DMS114 treated with DMSO at 0.1 percent for 48 hours (cell line): Measurements from ENCODE around the gene KRT40.
"Not testable (repeated sequence)": the region's sequence is repeated elsewhere in the genome, so short reads cannot be mapped to it uniquely, and the experiment has no call there.

Experiments used
- DNase-seq: peaks from one replicate; lab custom pipeline; 2025; ENCODE audit not compliant: unreplicated experiment; lab: John Stamatoyannopoulos, UW

KRT40 gene

DNA sequence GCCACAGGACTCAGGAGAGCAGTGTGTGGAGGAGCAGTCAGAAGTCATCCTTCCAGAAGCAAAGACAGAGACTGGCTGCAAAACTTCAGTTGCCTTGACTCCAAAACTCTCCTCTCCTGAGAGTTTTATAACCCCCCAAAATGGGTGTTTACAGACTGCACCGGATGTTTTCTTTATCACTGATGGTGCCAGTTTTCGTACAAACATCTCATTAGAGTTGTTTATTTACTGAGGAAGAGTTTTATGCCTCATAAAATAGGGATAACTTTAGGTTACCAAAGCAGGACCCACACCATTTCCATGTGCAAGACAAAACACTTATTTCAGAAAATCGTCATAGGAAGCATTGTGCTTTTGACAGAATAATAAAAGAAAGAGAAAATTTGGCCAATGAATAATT is at the start of gene KRT40:
Gene KRT40, minus strand, starts transcription at position 101 of the 400 bp plus-strand sequence. Its CDS starts 53 bp downstream, at position 48.
- no peak for DNase-seq

DNA sequence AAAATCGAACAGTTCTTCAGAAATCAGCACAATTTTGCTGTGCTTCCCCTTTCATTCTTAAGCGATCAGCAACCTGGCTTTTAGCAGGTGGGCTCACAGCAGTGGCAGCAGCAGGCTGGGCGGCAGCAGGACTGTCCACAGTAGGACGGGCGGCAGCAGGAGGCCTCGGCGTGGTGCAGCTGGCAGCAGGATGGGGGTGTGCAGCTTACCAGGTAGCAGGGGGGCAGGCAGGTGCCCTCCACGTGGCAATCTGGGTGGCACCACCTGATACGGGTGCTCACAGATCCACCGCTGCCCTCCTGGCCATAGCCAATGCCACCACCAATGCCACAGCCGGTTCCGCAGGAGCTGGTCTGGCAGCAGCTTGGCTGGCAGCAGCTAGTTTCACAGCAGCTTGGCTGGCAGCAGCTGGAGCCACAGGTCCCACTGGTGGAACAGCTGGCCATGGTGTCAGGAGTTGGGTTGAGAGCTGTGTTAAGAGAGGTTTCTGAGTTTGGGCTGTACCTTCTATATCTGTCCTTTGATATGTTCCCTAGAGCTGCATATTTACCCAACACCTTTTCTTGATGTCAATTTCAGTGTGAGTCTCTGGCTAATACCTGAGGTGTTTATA is 45.6 kb upstream of the KRT40 start, which contains the start of gene KRTAP1-4:
Gene KRTAP1-4, minus strand, starts transcription at position 563 of the 613 bp plus-strand sequence. Its CDS starts 117 bp downstream, at position 446.
- DNase-seq: no peak

DNA sequence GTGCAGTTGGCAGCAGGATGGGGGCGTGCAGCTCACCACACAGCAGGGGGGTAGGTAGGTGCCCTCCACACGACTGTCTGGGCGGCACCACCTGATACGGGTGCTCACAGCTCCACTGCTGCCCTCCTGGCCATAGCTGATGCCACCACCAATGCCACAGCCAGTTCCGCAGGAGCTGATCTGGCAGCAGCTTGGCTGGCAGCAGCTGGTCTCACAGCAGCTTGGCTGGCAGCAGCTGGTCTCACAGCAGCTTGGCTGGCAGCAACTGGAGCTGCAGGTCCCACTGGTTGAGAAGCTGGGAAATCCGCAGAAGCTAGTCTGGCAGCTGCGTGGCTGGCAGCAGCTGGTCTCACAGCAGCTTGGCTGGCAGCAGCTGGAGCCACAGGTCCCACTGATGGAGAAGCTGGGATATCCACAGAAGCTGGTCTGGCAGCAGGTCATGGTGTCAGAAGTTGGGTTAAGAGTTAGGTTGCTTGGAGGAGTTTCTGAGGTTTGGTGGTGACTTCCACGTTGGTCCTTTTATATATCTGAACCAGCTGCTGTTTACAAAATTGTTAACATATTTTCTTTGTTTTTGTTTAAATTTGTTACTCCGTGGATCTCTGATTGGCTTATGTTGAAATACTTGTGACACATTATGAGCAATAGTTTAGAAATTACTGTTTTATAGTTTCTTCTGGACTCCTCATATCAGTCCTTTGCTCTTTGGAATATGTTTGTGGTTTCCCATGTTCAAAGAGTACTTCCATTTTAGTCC is 42.8 kb upstream of the KRT40 start, which contains the start of gene KRTAP1-5:
Gene KRTAP1-5, minus strand, starts transcription at position 494 of the 757 bp plus-strand sequence. Its CDS starts 53 bp downstream, at position 441.
- no peak for DNase-seq

DNA sequence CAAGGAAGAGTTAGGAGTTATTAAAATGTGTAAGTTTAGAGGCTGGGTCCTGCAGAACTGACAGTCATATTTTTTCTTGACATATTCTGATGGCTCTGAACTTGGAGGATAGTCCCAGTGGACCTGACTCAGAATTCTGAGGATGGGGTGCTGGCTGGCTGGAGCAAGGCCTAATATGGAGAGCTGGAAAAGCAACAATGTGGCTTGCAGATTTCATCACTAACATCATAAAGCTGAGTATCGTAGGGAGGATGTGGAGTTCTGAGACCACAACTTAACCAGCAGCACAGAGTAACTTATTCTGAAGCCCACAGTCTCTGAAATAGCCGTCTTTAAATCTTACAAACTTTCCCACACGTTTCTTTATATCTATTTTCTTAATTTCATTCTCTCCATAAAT is 40.6 kb upstream of the KRT40 start:
- no peak for DNase-seq

DNA sequence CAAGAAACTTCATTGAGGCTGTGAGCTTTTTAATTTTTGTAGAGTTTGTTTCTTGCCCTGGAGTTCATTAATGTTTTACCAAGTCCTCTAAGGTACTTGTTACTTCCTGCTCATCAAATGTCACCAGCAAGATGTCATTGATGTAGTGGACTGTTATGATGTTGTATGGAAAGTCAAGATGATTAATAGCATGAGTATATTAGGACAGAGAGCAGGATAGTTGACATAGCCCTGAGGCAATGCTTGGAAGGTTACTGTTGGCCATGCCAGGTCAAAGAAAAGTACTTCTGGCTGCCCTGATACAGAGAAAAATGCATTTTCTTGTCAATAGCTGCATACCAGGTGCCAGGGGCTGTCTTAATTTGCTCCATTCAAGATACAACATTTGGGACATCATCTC is 36.2 kb upstream of the KRT40 start:
- DNase-seq: no peak

DNA sequence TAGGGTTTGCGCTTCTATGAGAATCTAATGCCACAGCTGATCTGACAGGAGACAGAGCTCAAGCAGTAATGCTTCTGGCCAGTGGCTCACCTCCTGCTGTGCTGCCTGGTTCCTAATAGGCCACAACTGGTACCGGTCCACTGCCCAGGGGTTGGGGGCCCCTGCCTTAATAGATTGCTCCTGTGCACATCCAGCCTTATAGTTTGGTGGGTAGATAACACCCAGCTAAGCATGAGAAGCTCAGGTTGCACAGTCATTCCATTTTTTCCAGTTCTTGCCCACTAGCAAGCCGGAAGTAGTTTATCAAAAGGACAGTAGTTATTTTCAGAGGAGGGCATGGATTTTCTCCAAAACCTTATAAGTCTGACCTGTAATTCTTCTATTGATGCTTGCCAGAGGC is 35.3 kb upstream of the KRT40 start:
- DNase-seq: no peak

DNA sequence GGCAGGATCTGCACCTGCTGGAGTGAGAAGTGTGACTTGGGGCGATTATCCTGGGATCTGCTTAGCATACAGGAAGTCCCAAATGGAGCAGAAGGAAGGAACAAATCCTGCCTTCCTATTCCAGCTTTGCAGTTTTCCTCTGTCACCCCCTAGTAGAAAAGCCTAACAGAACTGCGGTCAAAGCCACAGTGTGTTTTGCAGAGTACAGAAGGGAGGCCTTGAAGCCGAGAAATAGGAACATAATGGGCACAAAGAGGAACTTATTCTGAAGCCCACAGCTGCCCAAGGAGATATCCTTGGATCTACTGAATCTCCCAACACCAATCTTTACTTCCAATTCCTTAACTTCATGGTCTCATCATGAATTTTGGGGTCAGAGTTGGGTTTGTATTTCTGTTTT is 34.4 kb upstream of the KRT40 start:
- no peak for DNase-seq

DNA sequence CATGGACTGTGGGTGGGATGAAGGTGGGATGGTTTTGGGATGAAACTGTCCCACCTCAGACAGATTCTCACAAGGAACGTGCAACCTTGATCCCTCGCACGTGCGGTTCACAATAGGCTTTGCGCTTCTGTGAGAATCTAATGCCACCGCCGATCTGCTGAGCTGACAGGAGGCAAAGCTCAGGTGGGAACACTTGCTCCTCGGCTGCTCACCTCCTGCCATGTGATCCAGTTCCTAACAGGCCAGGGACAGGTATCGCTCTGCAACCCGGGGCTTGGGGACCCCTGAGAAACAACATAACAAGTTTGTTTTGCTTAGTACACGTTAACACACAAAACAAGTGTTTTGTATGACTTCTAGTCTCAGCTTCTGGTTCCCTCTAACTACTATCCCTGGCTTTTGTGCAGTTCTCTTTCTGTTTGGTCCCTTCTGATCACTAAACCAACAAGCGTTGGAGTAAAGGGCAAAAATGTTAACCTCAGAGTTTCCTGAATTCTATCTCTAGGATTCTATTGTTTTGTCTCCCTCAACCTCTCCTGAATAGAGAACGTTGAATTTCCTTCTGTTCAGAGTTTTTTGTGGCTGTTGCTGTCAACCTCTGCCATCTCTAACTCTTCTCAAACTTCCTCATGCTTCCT is 32.6 kb upstream of the KRT40 start:
- DNase-seq: no peak

DNA sequence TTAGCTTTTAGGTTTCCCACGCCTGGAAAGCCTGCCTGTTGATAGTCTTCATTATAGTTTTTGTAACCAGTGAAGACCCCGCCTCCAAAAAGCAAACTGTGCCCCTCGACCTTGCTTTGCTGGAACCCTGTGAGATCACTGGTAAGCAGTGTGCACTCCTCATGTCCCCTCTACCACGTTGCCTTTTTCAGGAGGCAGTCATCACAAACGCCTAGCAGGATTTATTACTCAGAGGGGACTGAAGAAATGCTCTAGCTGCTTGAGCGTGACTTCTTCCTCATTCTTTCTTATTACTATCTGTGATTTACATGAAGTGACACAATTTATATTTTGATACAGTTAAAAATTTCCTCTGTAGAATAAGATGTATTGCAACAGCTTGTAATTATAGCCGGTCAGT is 31.3 kb upstream of the KRT40 start:
- no peak for DNase-seq

DNA sequence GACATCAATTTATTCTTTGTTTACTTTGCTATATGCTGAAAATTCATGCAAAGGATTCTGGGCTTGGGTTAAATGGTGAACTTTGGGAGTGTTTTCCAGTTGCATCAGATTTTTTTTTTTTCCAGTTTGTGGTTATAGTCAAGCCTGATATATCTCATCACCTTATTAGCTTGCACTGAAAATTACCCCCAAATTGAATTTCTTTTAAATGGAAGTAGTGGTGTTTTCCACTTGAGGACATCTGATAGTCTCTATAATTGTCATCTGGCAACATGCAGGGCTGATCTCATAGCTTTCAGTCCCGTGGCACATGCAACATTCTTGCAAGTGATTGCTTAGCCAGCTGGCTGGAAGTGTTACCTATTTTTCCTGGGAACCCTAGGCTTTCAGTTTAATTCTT is 29.5 kb upstream of the KRT40 start:
- DNase-seq: no peak

DNA sequence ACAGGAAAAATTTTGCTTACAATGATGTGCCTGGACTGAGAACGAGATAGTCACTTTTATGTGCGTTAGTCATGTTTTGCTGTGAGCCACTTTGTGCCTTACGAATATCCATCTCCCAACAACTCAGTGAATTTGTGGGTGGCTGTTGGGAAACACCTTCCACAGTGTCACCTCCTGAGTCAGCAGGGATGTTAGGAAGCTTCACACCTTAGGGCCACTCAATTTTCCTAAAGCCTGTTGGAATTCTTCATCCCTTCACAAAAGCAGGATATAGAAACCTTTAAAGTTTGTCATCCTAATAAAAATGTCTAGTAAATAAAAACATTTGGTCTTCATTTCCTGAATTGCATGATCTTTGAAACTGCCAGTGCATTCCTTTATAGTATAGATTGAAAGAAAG is 29.1 kb upstream of the KRT40 start:
- no peak for DNase-seq

DNA sequence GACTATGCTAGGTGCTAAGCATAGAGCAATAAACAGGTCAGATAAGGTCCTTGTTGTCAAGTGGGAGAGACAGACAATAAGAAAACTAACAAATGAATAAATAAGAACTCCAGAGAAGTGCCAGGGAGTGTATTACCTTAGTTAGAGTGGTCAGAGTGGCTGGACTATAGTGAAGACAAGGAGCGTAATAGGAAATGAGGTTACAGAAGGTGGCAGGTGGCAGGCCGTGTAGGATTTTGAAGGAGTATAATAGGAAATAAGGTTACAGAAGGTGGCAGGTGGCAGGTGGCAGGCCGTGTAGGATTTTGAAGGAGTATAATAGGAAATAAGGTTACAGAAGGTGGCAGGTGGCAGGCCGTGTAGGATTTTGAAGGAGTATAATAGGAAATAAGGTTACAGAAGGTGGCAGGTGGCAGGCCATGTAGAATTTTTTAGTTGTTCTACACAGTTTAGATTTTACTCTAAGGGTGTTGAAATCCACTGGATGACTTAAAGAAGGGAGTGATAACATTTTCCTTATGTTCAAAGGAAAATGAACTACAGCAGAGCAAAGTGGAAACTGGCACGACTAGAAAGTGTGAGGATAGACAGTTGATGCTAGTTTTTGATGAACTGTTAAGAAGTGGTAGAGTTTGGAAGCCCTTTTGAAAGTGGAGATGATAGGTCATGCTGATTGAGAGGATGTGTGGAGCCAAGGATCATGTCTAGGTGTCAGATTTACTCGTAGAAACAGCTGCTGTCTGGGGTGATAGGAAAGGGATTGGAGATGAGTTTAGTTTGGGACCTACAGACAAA is 28.4 kb upstream of the KRT40 start:
- no peak for DNase-seq

DNA sequence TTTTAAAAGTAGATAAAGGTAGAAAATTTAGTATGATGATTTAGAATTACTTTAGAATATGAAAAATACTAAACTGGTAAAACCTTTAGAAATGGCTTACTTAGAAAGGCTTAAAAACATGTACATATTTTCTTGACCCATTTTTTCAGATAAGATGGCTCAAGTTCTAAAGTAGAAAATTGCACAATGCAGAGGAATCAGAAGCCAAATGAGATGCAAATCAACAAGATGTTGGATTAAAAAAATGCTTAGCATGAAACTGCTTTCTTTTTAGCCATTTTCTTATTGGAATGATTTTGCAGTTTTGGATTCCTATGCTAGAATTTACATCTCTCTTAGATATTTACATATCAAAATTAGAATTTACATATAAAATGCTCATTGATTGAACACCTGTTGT is 26.3 kb upstream of the KRT40 start:
- DNase-seq: no peak

DNA sequence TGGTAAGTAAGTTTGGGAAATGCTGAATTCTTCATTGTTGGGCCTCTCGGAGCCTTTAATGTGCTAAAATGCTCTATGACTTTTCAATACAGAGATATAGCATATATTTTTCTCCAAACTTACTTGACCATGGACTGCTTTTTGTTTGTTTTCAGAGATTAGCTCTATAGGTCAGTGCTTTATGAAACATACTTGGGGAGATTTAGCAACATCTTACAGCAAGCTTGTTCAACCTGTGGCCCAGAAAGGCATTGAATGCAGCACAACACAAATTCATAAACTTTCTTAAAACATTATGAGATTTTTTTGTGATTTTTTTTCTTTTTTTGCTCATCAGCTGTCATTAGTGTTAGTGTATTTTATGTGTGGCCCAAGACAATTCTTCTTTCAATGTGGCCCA is 25.8 kb upstream of the KRT40 start:
- no peak for DNase-seq

DNA sequence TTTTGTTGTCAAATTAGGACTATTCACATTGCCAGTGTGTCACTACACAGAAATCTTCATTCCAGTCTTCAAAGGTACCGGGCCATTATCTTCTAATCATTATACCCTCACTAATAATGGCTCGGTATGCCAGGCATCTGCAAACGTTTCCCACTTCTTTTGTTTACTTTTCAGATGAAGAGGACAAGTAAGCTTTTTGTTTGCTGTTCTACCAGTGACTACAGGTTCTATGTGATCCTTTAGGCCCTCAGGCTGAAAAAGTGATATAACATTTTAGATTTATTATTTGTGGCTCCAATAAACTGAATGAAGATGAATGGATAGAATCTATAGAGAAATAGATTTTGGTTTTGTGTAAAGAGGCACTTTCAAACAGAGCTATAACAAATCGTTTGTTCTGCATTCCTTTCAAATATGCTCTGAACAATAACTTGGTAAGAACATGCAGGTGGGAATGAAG is 25.2 kb upstream of the KRT40 start:
- no peak for DNase-seq

DNA sequence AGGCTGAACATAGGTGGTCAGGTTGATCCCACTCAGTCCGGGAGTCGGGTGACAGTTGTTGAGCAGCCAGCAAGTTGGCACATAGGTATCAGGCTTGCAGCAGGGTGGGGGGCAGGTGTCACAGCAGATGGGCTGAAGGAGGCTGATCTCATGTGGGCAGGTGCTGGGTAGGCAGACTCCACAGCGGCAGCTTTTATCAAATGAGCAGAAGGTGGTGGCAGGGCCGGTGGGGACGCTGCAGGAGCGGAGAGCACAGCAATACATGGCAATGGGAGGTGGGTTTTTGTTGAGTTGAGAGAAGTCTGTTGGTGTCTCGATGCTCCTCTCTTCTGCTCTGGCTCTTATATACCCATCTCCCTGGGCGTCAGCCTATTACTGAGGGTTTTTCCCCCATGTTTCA is 24.7 kb upstream of the KRT40 start, which contains the start of gene KRTAP3-1:
Gene KRTAP3-1, minus strand, starts transcription at position 318 of the 400 bp plus-strand sequence. Its CDS starts 54 bp downstream, at position 264.
- no peak for DNase-seq

DNA sequence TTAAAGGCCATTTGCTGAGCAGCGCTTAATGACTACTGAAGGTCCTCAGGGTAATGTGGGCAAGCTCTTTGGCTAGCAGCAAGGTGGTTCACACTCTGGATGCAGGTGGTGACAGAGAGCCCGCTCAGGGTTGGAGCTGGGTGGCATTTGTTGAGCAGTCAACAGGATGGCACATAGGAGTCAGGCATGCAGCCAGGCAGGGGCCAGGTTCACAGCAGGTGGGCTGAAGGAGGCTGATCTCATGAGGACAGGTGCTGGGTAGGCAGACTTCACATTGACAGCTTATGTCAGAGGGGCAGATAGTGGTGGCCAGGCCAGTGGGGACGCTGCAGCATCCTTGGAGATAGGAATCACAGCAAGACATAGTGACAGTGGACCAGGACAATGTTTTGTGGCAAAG is 20.3 kb upstream of the KRT40 start:
- DNase-seq: no peak

DNA sequence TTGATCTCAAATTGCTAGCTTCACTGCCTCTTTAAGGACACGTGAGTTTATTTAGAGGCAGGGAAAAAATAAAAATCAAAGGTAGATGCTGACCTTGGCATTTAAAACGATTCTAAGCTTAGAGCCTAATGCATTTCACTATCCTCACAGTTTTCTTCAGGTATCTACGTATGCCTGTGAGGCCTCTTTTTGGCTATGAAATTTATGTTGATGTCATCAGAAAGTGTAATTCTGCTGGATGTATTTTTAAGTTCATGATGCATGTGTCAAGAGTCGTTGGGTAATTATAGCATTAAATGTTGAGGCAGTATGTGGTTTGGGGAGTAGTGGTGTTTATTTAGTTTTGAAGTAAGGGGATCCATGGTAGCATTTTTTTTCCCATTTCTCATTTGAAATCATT is 19.8 kb upstream of the KRT40 start:
- no peak for DNase-seq

DNA sequence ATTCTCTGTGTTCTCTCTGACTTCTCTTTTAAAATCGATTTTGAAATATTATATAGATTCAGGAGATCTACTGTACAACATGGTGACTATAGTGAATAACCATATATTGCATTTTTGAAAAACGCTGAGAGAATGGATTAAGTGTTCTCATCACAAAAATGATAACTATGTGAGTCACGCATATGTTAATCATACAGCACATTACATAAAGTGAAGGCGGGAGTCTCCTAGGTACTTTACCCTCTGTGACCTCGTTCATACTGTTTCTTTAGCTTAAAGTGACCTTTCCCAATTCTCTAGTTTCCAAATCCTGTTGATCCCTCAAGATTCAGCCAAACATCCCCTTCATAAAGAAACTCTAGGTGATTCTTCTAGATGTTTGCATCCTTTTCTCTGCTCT is 18.7 kb upstream of the KRT40 start:
- DNase-seq: no peak

DNA sequence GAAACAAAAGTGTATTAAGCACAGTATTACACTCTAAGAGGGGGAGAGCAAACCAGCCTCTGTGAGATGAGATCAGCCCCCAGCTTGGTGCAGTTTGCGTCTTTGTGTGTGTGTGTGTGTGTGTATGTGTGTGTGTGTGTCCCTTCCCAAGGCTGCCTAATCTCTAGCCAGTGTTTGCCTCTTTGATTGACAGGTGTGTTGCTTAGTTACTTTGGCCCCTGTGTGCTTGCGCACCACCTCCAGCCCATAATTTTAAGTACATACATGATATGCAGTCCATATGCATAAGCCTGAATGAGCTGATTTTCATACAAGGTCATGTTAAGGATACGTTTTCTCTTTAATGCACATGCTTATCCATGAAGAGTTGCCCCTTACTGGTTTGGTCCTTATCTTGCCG is 17.7 kb upstream of the KRT40 start:
- DNase-seq: no peak

DNA sequence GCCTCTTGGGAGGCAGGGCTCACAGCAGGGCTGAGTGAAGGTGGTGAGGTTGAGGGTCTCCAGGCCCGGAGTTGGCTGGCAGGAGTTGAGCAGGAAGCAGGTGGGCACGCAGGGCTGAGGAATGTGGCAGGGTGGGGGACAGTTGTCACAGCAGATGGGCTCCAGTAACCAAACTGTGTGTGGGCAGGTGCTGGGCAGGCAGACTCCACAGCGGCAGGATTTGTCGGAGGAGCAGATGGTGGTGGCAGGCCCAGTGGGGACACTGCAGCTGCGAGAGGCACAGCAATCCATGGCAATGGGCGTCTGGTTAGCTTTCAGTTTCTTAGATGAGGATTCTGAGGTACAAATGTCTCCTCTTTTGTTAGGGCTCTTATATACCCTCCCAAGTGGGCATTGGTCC is 15.4 kb upstream of the KRT40 start, which contains the start of gene KRTAP3-2:
Gene KRTAP3-2, minus strand, starts transcription at position 344 of the 400 bp plus-strand sequence. Its CDS starts 53 bp downstream, at position 291.
- DNase-seq: not testable (repeated sequence)
